NCI-H2196 (cell line): ENCODE data around the gene GOLGA8A.
"Not testable (repeated sequence)": the region's sequence is repeated elsewhere in the genome, so short reads cannot be mapped to it uniquely, and the experiment has no call there.

Experiments used
- DNase-seq: peaks from one replicate; lab custom pipeline; 2025; ENCODE audit not compliant: unreplicated experiment; lab: John Stamatoyannopoulos, UW

GOLGA8A gene, protein sequence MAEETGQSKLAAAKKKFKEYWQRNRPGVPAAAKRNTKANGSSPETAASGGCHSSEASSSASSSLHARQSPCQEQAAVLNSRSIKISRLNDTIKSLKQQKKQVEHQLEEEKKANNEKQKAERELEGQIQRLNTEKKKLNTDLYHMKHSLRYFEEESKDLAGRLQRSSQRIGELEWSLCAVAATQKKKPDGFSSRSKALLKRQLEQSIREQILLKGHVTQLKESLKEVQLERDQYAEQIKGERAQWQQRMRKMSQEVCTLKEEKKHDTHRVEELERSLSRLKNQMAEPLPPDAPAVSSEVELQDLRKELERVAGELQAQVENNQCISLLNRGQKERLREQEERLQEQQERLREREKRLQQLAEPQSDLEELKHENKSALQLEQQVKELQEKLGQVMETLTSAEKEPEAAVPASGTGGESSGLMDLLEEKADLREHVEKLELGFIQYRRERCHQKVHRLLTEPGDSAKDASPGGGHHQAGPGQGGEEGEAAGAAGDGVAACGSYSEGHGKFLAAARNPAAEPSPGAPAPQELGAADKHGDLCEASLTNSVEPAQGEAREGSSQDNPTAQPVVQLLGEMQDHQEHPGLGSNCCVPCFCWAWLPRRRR

DNA sequence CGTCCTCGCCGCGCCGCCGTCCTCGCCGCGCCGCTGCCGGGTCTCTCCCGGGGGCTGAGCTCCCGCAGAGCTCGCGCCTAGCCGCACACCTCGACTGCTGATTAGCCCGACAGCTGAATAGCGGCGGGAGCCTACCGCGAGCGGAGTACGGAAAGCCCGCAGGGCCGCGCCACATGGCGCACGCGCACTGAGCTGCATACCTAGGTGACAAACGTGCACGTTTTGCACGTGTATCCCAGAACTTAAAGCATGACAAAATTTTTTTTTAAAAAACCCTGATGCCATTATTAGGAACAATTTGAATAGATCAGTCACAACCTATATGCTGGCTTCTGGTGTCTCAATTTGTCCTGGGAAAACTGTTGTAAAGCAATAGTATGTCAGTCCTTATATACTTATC lies at the start of gene GOLGA8A:
Gene GOLGA8A (minus strand): TSS at position 122 of the 400 bp plus-strand sequence. CDS start 48,117 bp downstream, outside the sequence.
- peak; percentile 54 for DNase-seq

DNA sequence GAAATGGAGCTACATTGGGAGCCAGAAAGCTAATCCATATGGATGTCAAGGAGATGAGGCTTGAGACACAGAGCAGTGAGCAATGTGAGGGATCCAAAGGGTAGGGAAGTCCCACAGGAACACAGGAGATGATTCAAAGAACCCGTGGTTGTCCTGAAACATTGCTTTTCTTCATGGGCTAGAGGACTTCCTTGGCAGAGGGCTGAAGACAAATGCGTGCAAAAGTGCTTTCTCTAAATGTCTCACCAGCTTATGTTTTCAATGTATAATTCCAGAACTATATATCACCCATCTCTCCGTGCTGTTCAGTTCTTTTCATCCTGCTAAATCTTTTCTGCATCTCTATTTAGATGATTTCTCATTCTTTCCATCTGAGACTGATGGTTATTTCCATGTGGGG lies 46.0 kb upstream of the GOLGA8A start:
- DNase-seq, result no peak

DNA sequence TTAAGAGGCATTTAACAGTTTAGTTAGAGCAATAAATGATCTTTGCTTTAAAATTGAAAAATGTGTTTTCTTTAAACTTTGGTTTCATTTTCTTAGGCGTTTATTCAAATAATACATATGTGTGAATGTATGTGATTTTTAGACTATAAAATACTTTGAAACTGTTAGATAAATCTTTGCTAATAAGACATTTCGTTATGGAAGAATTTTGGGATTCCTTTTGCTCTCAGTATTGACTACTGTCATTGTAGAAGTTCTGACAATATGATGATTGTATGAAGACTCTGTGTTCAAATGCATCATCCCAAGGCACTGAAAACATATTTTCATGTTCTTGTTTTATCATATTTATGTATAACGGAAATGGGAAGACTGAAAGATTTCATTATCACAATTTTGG lies 43.8 kb upstream of the GOLGA8A start:
- DNase-seq, result no peak

DNA sequence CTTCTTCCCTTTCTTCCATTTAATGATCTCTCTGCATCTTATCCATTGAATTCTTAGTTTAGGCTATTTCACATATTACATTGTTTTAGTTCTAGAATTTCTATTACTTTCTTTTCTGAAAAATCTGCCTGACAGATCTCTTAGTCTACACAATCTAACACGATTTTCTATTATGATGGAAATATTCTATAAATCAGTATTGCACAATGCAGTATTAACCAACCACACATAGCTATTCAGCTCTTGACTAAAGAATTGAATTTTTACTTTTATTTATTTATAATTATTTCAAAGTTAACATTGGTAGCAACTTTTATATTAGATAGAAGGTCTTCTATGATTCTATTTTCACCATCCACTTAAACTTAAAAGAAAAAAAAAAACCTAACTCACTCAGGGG lies 36.2 kb upstream of the GOLGA8A start:
- no peak for DNase-seq

DNA sequence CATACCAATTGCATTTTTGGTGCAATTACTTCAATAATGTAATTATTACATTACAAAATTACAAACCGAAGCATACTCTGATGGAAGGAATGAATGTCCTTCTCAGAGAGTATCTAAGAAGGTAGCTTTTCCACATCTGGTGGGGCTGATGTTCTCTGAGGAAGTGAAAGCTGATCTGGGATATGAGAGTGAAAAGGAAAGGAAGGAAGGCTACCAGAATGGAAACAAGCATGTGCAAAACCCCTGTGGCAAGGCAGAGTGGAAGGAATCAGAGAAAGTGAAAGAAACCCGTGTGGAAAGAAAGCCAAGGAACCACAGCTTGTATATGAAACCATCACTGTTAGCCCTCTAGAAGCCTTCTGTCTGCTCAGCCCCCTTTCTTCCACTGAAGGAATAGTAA lies 35.3 kb upstream of the GOLGA8A start:
- DNase-seq, result no peak

DNA sequence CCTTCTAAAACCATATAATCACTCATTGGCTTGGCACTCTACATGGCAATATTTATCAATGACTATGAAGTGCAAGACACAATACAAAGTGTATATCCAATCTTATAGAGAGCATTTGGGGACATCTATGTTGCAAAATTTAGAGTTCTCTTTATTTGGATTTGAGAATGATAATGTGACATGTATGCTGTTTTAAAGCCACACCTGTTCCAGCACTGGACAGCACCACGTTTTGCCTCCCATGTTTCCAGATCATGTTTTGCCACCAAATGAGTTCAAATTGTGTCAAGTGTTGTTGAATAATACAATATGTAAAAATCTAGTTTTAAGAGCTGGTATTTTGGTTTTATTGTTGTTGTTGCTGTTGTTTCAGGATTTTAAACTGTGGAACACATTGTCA lies 33.3 kb upstream of the GOLGA8A start:
- no peak for DNase-seq

DNA sequence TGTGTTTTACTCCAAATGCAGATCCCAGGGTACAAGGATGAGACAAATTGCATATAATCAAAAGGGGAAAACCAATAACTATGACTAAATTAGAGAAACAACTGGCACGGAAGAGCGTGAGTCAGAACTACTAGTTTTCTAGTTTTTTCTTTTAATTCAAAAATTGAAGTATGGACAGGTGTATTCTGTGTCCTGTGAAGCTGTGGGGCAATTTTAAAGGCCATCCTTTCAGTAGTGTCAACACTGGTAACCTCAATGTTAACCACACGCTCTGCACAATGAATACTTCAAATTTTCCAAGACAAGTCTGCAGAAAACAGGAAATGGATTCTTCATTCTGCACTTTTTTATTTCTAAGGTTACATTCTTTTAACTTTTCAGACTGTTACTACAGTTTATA lies 32.5 kb upstream of the GOLGA8A start:
- DNase-seq, result no peak

DNA sequence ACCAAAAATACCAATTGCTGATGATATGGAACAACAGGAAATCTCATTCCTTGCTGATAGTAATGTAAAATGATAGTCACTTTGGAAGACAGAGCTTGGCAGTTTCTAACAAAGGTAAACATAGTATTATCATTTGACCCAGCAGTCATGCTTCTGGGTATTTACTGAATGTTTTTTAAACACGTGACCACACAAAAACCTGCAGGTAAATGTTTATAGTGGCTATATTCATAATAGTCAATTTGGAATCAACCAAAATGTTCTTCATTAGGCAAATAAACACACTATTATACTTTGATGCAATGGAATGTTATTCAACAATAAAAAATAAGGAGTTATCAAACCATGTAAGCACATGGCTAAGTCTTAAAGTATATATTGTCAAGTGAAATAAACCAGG lies 24.1 kb upstream of the GOLGA8A start:
- no peak for DNase-seq

DNA sequence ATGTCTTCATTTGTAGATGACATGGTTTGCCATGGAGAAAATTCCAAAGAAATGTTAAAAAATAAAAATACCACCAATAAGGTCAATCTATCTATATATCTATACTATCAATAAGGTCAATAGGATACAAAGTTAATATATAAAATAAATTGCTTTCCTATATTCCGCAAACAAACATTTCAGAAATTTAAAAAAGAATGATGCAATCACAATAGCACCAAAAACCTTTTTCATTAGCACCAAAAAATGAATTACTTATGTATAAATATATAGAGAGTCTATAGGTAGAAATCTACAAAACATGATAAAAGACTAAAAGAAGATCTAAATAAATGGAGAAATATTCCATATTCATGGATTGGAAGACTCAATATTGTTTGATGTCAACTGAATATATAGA lies 22.8 kb upstream of the GOLGA8A start:
- DNase-seq, result no peak

DNA sequence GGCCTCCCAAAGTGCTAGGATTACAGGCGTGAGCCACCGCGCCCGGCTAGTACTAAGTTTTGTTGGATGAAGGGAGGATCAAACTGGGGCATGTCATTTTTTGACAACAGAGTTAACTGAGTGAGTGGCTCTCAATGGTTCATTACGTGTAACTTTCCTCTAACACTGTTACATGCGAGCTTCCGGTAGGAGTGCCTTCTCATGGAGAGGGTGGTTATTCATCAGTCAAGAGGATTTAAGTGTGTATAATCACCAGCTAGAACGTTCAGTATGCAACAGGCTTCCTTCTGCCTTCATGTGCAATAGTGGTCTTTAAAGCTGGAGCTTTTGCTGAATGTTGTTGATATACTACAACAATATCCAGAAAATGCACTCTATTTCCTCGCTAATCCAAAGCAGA lies 19.1 kb upstream of the GOLGA8A start:
- no peak for DNase-seq

DNA sequence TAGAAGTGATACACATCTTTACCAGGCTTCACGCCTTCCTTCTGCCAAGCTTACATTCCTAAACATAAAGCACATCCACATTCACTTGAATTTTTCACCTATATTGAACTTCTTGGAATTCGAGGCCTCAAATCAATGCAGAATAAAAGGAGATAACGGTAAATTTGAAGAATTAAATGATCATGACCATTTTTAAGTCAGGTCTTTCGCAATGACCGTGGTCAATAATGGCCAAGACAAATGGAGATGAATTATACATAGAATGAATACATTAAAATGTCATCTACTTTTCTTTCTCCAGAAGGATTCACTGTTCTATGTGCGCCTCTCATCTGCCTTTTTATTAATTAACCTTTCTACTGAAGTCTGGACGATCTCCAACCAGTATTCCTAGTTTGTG lies 5.3 kb upstream of the GOLGA8A start:
- DNase-seq, result no peak

DNA sequence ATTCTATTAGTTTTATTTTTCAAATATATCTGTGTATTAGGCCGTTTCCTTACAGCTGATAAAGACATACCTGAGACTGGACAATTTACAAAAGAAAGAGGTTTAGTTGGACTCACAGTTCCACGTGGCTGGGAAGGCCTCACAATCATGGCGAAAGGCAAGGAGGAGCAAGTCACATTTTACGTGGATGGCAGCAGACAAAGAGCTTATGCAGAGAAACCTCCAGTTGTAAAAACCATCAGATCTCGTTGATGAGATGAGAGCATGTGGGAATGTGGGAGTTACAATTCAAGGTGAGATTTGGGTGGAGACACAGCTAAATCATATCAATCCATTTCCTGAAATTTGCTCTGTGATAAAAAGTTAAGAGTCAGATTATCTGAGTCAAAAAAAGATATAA lies 2.3 kb upstream of the GOLGA8A start:
- no peak for DNase-seq

DNA sequence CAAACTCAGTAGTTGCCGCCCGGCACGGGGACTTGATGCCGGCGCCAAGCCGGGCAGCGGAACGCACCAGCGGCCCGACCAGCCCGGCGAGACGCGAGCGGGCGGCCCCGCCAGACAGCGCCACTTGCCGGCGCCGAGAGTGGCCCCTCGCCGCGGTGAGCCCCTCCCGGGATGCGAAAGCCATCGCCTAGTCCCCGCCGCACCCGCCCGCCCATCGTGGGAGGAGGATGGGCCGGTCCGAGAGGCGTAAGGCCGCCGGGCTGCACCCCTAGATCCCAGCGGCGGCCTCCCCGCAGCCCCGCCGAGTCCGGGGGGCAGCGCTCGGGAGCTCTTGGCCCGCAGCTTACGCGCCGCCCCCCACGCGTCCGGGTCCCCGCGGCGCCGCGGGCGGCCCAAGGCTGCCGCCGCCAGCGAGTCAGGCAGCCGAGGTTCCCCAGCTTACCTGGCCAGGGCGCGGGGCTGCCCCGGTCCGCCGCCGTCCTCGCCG lies 609 bp downstream of the GOLGA8A start:
- DNase-seq, result peak; percentile 3

DNA sequence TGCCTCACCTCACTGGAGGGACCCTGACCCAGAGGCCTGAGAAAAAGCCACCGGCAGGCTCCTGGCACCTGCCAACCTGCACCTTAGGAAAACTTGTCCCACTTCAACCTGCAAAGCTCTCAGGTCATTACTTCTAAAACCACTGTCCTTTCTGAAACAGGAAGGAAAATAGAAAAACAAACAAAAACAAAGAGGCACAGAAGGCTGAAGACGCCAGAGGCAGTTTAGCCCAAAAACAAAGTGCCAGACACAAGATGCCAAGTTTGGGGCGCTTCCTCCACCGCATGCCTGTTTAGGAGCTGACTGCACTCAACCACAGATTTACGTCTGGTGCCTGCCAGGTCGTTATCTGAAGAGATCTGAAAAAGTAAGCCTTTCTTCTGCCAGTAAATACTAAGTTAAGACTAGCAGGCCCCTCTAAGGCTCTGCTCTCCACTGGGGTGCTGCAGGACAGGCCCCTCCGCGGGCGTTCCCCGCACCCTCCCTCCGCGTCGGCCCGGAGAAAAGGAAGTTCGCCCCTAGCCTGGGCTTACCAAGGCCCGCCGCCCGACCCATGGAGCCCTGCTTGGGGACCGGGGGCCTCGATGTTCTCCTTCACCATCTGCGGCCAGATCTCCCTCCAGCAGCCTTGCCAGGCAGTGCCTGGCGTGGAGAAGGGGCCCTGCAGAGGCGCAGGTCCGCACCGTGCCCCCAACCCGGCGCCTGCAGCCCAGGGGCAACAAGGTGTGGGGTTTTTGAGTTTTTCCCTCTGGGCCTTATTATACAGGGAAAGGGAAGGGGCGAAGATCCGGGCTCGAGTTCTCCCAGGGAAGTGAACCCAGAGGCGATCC lies 1.3 kb downstream of the GOLGA8A start:
- DNase-seq, result no peak

DNA sequence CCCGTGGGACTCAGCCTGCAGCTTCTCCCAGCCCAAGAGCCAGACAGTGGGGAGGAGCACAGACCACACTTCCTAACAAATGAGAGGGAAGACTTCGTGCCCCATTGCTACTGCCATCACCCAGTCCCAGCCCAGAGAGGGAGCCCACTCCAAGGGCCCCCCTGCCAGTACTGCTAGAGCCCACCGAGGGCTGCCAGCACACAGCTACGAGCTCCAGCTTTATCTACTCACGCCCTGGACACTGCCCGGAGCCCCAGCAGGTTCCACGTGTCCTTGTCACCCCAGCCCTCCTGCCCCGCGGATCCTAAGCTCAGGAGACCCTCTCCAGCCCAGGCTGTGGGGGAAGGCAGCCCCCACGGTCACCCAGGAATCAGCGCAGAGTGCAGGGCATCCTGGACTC lies 1.9 kb downstream of the GOLGA8A start:
- DNase-seq, result no peak

DNA sequence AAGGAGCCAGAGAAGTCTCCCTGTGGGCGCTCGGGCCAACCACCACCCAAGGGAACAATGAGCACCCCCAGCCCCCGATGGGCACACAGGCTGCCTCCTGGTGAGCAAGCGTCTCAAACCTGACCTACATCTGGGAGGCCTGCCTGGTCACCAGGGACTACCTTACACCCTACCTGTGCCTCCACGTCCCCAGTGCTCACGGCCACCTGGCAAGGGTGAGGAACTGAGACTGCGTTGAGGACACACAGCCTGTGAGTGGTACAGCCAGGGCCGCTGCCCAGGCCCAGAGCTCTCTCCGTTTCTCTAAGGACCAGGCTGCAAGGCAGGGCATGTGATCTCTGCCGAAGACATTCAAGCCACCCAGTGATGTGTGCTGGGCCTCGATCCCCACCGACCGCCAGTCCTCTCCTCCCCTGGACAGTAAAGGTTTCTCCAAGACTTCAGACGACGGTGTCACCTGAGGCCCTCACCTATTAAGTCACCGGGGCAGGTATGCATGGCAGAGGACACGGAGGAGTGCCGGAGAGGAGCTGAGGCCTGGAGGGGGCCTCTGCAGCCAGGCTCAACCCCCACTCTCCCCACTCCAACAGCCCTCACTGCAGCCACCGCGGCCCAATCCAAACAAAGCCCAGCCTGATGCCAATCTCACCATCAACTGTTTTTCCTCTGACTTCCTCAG lies 2.8 kb downstream of the GOLGA8A start:
- no peak for DNase-seq

DNA sequence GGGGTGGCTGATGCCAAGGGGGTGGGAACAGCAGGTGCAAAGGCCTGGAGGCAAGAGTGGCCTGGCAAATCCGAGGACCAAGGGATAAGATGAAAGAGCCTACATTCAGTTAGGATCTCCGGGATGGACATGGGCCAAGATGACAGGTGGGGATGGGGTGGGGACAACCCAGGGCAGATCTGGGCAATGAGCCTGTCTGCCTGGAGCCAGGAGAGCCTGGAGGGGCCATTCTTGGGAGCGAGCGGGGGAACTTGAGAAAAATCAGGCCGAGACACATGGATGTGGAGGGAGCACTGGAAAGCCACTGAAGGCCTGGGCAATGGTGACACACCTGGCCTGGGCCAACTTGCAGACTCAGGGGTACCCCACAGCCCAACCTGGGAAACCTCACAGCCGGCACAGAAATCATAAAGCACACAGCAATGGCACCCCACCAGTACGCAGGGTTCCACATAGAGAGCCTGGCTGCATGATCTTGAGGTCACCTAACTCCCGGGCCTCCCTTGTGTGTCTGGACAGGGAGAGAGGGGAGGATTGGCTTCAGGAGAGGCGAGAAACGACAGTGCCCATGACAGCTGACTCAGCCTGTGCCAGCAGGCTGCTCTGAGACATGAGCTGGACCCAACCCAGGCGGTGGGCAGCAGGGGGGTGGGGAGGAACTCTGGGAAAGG lies 3.5 kb downstream of the GOLGA8A start:
- DNase-seq, result not testable (repeated sequence)

DNA sequence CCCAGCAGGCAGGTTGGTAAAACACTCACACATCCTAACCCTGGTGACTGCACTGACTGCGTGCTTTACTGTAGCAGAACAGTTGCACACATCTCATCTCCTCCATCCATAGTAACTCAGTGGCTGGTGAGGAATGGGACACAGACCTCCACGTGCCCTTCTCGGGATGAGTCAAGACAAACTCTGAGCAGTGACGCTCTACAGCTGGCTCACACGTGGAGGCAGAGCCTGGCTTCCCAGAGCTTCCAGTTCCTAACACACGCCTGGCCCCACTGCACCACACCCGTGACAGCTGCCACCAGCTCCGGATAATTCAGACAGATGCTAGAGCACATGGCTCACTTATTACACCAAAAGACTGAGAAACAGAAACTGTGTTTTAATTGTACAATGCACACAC lies 7.0 kb downstream of the GOLGA8A start:
- not testable (repeated sequence) for DNase-seq

DNA sequence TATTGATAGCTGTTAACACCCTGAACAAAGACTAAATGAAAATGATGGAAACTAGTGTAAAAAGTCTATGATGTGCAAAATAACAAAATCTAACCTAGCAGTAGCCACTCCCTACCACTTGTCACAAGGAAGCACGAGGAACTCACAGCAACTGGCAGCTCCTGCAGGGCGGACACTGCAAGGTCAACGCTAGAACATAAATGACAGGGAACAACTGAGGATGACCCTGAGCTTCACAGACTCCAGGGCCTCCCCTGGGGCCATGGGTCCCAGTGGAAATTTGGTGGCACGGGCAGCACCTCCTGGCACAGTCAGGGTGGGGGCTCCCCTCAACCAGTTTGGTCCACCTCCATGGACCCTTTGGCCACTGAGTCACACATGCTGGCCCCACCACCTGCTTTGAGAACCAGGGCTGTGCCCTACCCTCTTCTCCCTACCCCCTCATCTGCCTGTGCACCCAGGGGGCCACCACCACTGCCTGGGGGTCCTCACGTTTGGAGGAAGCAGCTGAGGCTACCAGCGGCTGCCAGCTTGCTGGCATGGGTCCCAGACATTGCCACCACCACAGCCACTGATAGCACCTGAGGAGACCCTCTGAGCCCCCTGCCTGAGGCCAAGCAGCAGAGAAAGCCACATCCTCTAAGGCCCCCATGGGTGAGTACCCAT lies 14.1 kb downstream of the GOLGA8A start:
- DNase-seq, result not testable (repeated sequence)

DNA sequence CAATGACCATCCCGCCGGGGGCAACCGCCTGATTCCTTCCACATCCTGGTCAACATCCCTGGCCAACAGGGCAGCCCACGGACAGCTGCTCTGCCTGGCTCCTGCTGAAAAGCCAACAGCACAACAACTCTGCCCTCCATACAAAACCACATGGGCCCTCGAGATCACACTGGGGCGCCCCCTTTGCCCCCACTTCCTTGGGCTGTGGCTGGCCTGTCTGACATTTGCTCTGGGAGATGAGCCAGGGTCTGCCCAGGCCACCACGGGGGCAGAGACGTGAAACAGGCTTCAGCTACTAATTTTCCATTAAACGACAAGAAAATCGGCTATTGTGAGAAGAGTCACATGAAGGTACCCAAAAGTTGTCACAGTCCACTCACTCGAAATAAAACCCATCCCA lies 16.7 kb downstream of the GOLGA8A start:
- not testable (repeated sequence) for DNase-seq
